ENCODE measurements around the gene KLHDC7B.

KLHDC7B gene

DNA sequence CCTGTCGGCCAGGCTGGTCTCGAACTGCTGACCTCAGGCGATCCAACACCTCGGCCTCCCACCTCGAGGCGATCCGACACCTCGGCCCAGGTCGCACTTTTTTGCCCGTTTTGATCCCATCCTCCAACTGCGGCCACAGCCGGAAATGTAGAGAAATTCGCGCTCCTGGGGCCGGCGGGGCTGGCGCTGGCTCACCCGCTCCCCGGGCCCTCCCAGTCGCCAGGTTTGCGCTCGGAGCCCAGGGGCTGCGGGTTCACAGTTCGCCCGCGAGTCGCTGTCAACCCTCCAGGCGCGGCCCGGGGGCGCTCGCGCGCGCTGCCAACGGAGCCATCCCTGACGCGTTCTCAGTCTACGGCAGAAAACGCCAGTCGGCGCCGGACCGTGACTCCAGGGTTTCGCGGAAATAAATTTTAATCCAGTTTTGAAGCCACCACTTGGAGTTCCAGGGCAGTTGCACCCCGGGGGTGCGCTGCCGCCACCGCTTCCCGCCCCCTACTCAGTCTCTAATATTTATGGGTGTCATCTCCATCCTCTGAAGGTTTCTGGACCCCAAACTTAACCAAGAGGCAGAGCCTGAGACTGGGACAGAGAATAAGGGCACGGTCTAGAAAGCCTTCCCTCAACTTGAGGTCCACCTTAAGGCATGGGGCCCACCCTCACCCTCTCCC is 1.5 kb upstream of the KLHDC7B start:
- Mint-ChIP-seq H3K4me1 (peaks cover 27 to 65% of the 10 kb centered on the region in 2 donors), H3K27me3 (no peaks in the 10 kb centered on the region), H3K9me3 (peaks cover 0 to 4% of the 10 kb centered on the region in 2 donors), H3K36me3 (peaks cover 0 to 4% of the 10 kb centered on the region in 2 donors), H3K4me3 (peak overlapping the region; percentile 62 to 75), H3K27ac (peak overlapping the region; percentile 91)
- ATAC-seq (replicated peaks) (peak; percentile 45), DNase-seq (peak; percentile 71)

DNA sequence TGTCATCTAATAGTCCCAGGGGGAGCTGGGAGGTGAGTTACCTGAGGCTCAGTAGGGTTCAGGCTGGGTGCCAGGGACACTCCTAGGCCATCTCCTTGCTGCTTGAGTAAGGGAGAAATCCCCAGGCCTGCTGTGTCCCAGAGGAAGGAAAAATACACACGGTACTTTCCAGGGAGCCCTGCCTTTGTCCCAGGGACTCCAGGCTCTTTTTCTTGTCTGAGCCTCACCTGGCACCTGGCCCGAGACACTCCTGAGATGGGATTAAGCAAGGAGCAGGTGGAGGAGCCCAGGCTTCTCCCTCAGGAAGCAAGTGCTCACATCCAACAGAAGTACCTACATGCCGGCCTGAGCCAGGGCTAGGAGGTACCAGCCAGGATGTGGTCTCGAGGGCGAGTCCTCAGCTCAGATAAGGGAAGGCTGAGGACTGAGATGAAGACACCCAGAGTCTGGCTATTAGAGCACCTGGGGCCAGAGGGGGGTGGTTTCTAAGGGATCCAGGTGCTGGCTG is 899 bp upstream of the KLHDC7B start:
- ATAC-seq (replicated peaks) (no peak), DNase-seq (no peak)
- peaks cover 0 to 4% of the 10 kb centered on the region in 2 donors for H3K36me3 Mint-ChIP-seq
- peaks cover 24 to 63% of the 10 kb centered on the region in 2 donors for H3K4me1 Mint-ChIP-seq
- no peaks in the 10 kb centered on the region for H3K27me3 Mint-ChIP-seq
- peak overlapping the region; percentile 91 for H3K27ac Mint-ChIP-seq
- peak overlapping the region in 1 of 2 donors; percentile 75 for H3K4me3 Mint-ChIP-seq
- peaks cover 0 to 4% of the 10 kb centered on the region in 2 donors for H3K9me3 Mint-ChIP-seq

DNA sequence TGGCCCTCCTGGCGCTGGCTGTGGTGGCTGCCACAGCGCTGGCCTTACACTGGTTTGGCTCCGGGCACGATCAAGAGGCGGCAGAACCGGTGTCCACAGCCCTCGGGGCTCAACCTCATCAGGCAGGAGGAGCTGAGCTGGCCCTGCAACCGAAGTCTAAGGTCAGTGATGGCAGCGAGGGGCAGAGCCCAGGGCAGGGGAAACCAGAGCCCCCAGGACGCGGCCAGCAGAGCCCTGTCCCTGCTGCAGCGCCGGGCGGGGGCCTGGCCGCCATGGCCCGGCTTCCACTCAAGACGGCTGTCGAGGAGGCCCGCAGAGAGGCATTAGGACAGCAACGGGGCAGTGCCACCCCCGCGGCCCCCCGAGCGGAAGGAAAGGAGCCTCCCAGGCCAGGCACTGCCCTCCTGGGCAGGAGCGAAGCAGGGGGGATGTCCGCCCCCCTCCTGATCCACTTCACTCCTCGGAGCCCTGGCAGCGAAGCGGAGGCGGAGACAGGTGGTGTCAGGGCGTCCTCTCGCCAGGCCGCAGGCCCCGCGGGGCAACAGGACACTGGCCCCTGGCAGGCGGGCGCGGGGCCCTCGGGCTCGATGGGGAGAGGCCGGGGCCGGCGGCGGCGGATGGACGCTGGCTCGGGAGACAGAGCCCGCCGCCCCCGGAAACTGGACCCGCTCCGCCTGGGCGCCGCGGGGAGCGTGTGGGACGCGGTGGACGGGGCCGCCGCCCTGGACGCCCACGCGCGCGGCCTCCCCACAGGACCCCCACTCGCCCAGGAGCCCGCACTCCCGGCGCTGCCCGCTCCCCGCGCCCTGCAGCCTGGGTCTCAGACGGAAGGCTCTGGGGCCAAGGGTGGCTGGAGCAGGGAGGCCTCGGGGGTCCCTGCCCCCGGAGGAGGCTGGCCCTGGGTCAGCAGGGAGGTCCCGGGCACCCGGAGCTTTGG is 895 bp downstream of the KLHDC7B start:
- Mint-ChIP-seq H3K4me1 (peaks cover 15 to 55% of the 10 kb centered on the region in 2 donors), H3K4me3 (no peak overlapping the region), H3K9me3 (peaks cover 0 to 4% of the 10 kb centered on the region in 2 donors), H3K27me3 (no peaks in the 10 kb centered on the region), H3K27ac (no peak overlapping the region), H3K36me3 (peaks cover 0 to 4% of the 10 kb centered on the region in 2 donors)
- no peak for DNase-seq
- no peak for ATAC-seq (replicated peaks)

DNA sequence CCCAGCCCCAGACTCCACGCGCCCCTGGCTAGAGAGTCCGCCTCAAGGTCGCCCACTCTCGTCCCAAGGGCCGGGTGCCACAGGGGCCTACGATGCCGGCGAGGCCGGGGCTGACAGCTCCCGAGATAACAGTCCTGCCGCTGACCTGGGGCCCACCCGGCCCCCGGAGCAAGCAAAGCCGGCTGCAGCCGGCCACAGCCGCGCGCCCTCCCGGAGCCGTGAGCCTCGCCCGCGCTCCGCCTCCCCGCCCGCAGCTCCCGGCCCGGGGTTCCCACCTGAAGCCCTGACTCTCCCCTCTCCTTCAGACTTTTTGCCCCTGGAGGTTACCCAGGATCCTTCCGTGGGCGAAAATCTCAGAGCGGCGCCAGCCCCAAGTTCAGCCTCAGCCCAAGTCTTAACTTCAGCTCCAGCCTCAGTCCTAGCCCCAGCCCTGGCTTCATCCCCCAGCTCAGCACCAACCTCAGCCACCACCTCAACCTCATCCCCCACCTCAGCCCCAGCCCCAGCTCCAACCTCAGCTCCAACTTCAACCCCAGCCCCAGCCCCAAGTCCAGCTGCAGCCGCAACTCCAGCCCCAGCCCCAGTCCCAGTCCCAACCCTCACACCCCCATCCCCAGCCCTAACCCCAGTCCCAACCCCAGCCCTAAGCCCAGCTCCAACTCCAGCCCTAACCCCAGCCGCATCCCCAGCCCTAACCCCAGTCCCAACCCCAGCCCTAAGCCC is 1.7 kb downstream of the KLHDC7B start:
- H3K27ac Mint-ChIP-seq: no peak overlapping the region
- H3K27me3 Mint-ChIP-seq: no peaks in the 10 kb centered on the region
- peaks cover 0 to 2% of the 10 kb centered on the region in 2 donors for H3K9me3 Mint-ChIP-seq
- ATAC-seq (replicated peaks) (no peak), DNase-seq (no peak)
- peak overlapping the region in 1 of 2 donors; percentile 75 for H3K4me3 Mint-ChIP-seq
- H3K36me3 Mint-ChIP-seq: peaks cover 0 to 3% of the 10 kb centered on the region in 2 donors
- H3K4me1 Mint-ChIP-seq: peaks cover 12 to 47% of the 10 kb centered on the region in 2 donors

DNA sequence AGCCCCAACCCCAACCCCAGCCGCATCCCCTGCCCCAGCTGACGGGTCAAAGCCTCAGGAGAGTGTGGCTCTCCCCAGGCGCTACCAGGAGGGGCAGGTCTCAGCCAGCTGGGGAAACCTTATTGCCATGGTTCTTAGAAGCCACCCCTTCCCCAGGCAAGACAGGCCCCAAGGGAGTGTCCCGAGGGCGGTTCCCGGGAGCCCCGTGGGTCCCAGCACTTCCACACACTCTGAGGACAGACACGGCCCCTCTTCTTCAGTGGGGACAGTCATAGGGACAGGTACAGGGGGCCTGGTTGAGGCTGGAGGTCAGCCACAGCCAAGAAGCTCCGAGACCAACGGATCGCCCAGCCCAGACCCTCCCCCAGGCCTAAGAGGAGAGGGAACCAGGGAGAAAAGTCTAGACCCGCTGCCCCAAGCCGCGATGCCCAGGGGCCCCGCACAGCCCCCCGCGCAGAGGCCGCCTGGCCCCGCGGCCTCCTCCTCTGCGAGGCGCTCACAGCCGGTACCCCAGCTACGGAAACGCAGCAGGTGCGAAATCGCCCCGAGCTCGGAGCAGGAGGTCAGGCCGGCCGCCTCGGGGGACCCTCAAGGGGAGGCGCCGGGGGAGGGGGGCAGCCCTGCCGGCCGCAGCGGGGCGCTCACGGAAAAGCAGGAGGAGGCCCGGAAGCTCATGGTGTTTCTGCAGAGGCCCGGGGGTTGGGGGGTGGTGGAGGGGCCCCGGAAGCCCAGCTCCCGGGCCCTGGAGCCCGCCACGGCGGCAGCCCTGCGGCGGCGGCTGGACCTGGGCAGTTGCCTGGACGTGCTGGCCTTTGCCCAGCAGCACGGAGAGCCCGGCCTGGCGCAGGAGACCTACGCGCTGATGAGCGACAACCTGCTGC is 2.6 kb downstream of the KLHDC7B start:
- ATAC-seq (replicated peaks) (peak; percentile 30 to 50), DNase-seq (peak; percentile 30)
- H3K36me3 Mint-ChIP-seq: no peaks in the 10 kb centered on the region
- no peaks in the 10 kb centered on the region for H3K9me3 Mint-ChIP-seq
- H3K4me3 Mint-ChIP-seq: peak overlapping the region; percentile 17 to 77
- H3K4me1 Mint-ChIP-seq: peaks cover 9 to 44% of the 10 kb centered on the region in 2 donors
- H3K27me3 Mint-ChIP-seq: no peaks in the 10 kb centered on the region
- peak overlapping the region; percentile 51 for H3K27ac Mint-ChIP-seq

DNA sequence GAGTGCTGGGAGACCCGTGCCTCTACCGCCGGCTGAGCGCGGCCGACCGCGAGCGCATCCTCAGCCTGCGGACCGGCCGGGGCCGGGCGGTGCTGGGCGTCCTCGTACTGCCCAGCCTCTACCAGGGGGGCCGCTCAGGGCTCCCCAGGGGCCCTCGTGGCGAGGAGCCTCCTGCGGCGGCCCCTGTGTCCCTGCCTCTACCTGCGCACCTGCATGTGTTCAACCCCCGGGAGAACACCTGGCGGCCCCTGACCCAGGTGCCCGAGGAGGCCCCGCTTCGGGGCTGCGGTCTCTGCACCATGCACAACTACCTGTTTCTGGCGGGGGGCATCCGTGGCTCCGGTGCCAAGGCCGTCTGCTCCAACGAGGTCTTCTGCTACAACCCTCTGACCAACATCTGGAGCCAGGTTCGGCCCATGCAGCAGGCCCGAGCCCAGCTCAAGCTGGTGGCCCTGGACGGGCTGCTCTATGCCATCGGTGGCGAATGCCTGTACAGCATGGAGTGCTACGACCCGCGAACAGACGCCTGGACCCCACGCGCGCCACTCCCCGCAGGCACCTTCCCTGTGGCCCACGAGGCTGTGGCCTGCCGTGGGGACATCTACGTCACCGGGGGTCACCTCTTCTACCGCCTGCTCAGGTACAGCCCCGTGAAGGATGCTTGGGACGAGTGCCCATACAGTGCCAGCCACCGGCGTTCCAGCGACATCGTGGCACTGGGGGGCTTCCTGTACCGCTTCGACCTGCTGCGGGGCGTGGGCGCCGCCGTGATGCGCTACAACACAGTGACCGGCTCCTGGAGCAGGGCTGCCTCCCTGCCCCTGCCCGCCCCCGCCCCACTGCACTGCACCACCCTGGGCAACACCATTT is 3.5 kb downstream of the KLHDC7B start:
- peak; percentile 31 to 33 for ATAC-seq (replicated peaks)
- Mint-ChIP-seq H3K27me3 (no peaks in the 10 kb centered on the region), H3K9me3 (no peaks in the 10 kb centered on the region), H3K4me1 (peaks cover 9 to 39% of the 10 kb centered on the region in 2 donors), H3K36me3 (no peaks in the 10 kb centered on the region), H3K4me3 (peak overlapping the region; percentile 66 to 77), H3K27ac (peak overlapping the region; percentile 84)
- DNase-seq: no peak

DNA sequence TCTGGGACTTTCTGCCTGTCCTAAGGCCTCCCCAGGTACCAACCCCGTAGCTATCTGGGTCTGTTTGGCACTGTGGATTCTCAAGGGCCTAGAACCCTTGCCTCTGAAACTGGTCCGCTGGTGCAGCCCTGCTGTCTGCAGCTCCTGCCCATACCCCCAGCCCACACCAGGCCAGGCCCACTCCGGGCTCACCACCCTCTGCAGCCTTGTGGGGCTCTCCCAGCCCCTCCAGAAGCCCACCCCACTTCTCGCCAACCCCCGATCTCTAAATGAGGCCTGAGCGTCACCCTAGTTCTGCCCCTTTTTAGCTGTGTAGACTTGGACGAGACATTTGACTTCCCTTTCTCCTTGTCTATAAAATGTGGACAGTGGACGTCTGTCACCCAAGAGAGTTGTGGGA is 4.7 kb downstream of the KLHDC7B start:
- DNase-seq: no peak
- peaks cover 6 to 28% of the 10 kb centered on the region in 2 donors for H3K4me1 Mint-ChIP-seq
- ATAC-seq (replicated peaks): no peak
- H3K36me3 Mint-ChIP-seq: no peaks in the 10 kb centered on the region
- peak overlapping the region in 1 of 2 donors; percentile 6 for H3K4me3 Mint-ChIP-seq
- no peaks in the 10 kb centered on the region for H3K27me3 Mint-ChIP-seq
- H3K27ac Mint-ChIP-seq: peak overlapping the region; percentile 80
- H3K9me3 Mint-ChIP-seq: no peaks in the 10 kb centered on the region

DNA sequence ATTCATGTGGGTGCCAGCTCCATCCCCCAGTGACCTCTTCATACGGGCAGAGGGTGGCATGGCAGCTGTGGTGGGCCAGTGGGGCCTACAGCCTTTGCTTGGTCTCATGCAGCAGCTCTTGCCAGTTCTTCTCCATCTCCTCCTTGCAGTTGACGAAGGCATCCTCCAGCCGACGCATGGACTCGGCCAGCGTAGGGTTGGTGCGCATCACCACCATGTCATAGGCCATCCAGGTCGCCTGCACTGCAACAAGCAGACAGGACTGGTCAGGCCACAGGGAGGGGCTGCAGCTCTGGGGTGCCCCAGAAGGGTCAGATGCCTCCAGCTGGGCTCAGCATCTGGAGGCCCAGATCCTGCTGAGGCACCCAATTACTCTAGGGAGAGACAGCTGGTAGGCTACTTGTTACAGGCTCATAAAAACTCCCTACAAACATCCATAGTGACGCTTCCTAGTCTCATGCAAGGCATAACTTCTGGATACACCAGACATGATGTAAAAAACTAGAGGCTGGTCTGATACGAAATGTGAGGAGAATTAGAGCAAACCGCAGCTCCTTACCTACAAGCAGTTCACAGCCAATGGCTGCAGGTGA is 5.6 kb downstream of the KLHDC7B start:
- Mint-ChIP-seq H3K4me1 (peaks cover 5 to 28% of the 10 kb centered on the region in 2 donors), H3K4me3 (no peak overlapping the region), H3K36me3 (no peaks in the 10 kb centered on the region), H3K9me3 (no peaks in the 10 kb centered on the region), H3K27ac (no peak overlapping the region), H3K27me3 (no peaks in the 10 kb centered on the region)
- ATAC-seq (replicated peaks): no peak
- no peak for DNase-seq

DNA sequence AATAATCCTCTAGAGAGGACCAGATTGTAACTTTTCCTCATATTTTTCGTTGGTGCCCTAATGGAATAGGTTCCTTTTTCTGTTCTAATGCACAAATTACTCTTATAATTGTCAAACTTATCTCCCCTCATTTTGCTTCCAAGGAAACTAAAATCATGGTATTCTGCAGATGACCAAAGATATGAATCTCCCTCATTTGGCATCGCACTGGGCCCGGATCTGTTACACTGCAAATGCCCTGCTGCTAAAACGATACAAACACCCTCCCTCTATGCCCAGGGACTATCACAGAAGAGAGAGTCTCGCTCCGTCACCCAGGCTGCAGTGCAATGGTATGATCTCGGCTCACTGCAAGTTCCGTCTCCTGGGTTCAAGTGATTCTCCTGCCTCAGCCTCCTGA is 7.6 kb downstream of the KLHDC7B start:
- no peak overlapping the region for H3K27ac Mint-ChIP-seq
- H3K9me3 Mint-ChIP-seq: no peaks in the 10 kb centered on the region
- no peaks in the 10 kb centered on the region for H3K27me3 Mint-ChIP-seq
- no peak for DNase-seq
- ATAC-seq (replicated peaks): no peak
- no peaks in the 10 kb centered on the region for H3K36me3 Mint-ChIP-seq
- H3K4me1 Mint-ChIP-seq: peaks cover 2 to 16% of the 10 kb centered on the region in 2 donors
- no peak overlapping the region for H3K4me3 Mint-ChIP-seq

DNA sequence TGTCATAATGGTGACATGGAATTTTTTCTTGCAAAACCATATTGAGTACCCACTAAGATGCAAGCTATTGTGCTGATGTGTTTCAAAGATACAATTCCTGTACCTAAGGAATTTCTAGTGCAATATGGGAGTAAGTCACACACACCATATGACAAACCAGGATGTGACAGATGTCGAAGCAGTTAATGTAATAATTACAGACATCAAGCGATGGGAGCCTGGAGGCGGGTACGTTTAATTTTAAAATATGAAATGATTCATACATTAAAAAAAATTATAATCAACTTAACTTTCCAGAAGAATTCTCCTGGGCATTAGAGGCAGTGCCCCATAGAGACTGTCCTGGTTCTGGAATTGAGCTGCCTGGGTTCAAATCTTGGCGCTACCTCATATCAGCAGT is 11.0 kb downstream of the KLHDC7B start:
- DNase-seq: no peak
- no peak for ATAC-seq (replicated peaks)
- Mint-ChIP-seq H3K27me3 (no peaks in the 10 kb centered on the region), H3K36me3 (no peaks in the 10 kb centered on the region), H3K4me1 (peaks cover 0 to 5% of the 10 kb centered on the region in 2 donors), H3K27ac (no peak overlapping the region), H3K9me3 (no peaks in the 10 kb centered on the region), H3K4me3 (no peak overlapping the region)

DNA sequence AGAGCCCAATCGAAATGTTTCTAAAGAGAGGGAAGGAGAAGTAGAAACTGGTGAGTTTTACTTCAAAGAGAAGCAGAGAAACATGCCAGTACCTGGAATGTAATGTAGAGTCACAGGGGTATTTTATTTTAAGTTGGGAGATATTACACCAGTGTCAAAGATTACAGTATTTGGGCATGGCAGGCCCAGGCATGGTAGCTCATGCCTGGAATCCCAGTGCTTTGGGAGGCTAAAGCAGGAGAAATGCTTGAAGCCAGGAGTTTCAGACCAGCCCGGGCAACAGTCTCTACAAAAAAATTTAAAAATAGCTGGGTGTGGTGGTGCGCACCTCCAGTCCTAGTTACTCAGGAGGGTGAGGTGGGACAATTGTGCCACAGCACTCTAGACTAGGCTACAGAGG is 14.3 kb downstream of the KLHDC7B start:
- no peak overlapping the region for H3K27ac Mint-ChIP-seq
- H3K4me1 Mint-ChIP-seq: peaks cover 13 to 15% of the 10 kb centered on the region in 2 donors
- no peak for DNase-seq
- H3K4me3 Mint-ChIP-seq: no peak overlapping the region
- H3K27me3 Mint-ChIP-seq: no peaks in the 10 kb centered on the region
- H3K9me3 Mint-ChIP-seq: no peaks in the 10 kb centered on the region
- H3K36me3 Mint-ChIP-seq: no peaks in the 10 kb centered on the region
- no peak for ATAC-seq (replicated peaks)

Measured in stimulated activated naive B cell treated with anti-CD40 and anti-IgM and Interleukin-4, amounts not matched to agents 10 μg/mL and 1 μg/mL and 100 μg/mL, for 72 hours (primary cell).